ENCODE results near the gene FGFRL1.

- no peak for TF ChIP-seq REST (IDR thresholded peaks at IDR 0.05; ENCODE audit: low read depth)
- no peak for TF ChIP-seq NFIC (IDR thresholded peaks at IDR 0.05)
- no peak for TF ChIP-seq EP300 (IDR thresholded peaks at IDR 0.05; ENCODE audit: borderline replicate concordance)
- no peak for TF ChIP-seq TAF1 (IDR thresholded peaks at IDR 0.05; ENCODE audit: low read depth)
- TF ChIP-seq MAX (IDR thresholded peaks at IDR 0.05), result no peak
- TF ChIP-seq FOXM1 (IDR thresholded peaks at IDR 0.05; ENCODE audit: borderline replicate concordance, low read depth), result no peak
- TF ChIP-seq RAD21 (IDR thresholded peaks at IDR 0.05; ENCODE audit: low read depth), result no peak
- TF ChIP-seq TEAD4 (IDR thresholded peaks at IDR 0.05), result no peak
- no peak for TF ChIP-seq CREB1 (IDR thresholded peaks at IDR 0.05; ENCODE audit: low read depth)
- TF ChIP-seq CEBPB (IDR thresholded peaks at IDR 0.05), result no peak
Measured at GRCh38 chr4:1033840-1034551, 22.6 kb downstream of the FGFRL1 start.
